Neural cell (in vitro differentiated cells): ENCODE results near the gene CELSR1.

Experiments used
- CTCF ChIP-seq: fragments of 450-650 bp; IDR thresholded peaks from 2 replicates; pipeline ENCODE4 v1.5.1; 2014; ENCODE audit warnings: antibody characterized with exemption, mild to moderate bottlenecking, moderate library complexity; ENCODE audit not compliant: poor library complexity, severe bottlenecking
- EP300 ChIP-seq: fragments of 450-650 bp; conservative IDR thresholded peaks from 2 replicates; pipeline ENCODE4 v1.6.1; 2014; ENCODE audit warnings: antibody characterized with exemption, mild to moderate bottlenecking, moderate library complexity; ENCODE audit not compliant: poor library complexity, severe bottlenecking
- EZH2 ChIP-seq: fragments of 200-600, 300-800 bp; shearing (Covaris generic), sonication (generic); IDR thresholded peaks from 2 replicates; pipeline ENCODE4 v1.6.1; 2014; ENCODE audit warnings: antibody characterized with exemption, low read length, borderline replicate concordance, mild to moderate bottlenecking; ENCODE audit not compliant: insufficient read depth, poor library complexity, severe bottlenecking
- POLR2AphosphoS5 ChIP-seq: IDR thresholded peaks from 2 replicates; pipeline ENCODE4 v1.6.1; 2012

DNA sequence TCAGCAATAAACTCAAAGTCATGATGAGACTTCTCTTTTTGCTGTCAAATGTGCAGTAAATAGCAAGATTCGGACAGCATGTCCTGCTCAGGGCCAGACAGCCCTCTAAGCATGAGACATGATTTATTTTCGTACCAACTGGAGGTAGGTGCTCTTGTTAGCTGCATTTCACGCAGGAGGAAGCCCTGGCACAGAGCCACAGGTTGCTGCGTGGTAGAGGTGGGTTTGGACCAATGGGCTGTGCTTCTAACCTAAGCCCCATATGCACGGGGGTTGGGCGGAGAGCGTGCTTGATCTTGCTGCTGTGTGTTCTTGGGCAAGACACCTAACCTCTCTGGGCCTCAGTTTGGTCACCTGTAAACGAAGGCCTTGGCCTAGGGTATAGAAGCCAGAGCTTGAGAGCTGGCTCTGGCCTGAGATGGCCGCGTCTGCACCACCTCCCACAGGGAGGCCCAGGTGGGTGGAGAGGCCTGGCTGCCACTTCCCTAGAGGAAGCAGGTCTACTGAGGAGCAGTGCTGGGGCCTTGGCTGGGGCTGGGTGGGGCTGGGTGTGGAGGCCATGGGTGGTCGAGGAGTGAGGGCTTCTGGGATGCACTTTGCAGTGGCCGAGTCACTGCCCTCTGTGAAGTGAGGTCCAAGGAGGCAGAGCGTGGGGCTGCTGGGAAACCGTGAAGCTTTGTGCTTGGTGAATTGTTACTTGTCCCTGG lies 44.3 kb upstream of the CELSR1 start:
- TF ChIP-seq CTCF = no peak
- TF ChIP-seq EP300 = no peak
- no peak for TF ChIP-seq EZH2
- no peak for TF ChIP-seq POLR2AphosphoS5
